ENCODE results near the gene SEMA5B.

DNA sequence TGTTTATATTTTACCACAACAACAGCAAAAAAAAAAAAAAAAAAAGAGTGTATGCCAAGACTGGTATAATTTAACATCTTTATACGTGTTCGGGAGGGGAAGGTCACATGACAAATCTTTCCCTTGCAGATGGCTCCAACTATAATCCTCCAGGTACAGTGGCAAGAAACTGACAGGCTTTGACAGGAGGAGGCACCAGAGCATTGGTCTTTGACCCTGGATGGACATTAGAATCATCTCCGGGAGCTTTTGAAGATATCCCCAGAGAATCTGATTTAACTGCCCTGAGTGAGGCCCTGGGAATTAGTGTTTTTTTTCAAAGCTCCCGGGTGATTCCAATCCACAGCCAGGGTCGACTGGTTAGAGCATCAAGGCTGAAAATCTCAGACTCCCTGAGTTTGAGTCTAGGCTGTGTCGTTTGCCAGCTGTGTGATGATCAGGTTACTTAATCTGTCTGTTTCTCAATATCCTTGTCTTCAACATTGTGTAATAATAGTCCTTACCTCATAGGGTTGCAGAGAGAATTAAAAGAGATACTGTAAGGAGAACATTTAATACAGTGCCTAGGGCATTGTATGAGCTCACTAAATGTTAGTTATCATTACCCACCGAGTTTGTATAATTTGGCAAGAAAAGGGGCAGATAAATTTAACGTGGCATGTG, 8.9 kb upstream of the SEMA5B start:
- TF ChIP-seq TAF1 (IDR thresholded peaks at IDR 0.05; ENCODE audit: low read depth, low read length) (no peak), POLR2A (IDR thresholded peaks at IDR 0.05; ENCODE audit: low read depth, low read length) (no peak), POLR2AphosphoS5 (IDR thresholded peaks at IDR 0.05; ENCODE audit: low read depth, low read length) (no peak), SPI1 (IDR thresholded peaks at IDR 0.05; ENCODE audit: low read depth, low read length) (no peak)
